Renal pelvis (tissue), 4 donors: ENCODE results near the gene SOST. TPM values are rescaled to one million over a fixed set of nuclear protein-coding genes. Genes with fewer than 3 reads are reported as not detected.

Source experiments
- DNase-seq: peaks from one replicate; pipeline ENCODE4 v3.0.0-alpha.2; 2013
- polyA plus RNA-seq, 3 donors: library from polyadenylated mRNA; unstranded; fragments of 120-200 nt; gene quantifications; one replicate each; pipeline ENCODE4 v1.2.1, GENCODE V29; 2013; ENCODE audit not compliant: insufficient read length in 3 of 3

The SOST gene
- polyA plus RNA-seq, 3 donors = 51.8 to 59.3 (median 58.2) TPM

DNA sequence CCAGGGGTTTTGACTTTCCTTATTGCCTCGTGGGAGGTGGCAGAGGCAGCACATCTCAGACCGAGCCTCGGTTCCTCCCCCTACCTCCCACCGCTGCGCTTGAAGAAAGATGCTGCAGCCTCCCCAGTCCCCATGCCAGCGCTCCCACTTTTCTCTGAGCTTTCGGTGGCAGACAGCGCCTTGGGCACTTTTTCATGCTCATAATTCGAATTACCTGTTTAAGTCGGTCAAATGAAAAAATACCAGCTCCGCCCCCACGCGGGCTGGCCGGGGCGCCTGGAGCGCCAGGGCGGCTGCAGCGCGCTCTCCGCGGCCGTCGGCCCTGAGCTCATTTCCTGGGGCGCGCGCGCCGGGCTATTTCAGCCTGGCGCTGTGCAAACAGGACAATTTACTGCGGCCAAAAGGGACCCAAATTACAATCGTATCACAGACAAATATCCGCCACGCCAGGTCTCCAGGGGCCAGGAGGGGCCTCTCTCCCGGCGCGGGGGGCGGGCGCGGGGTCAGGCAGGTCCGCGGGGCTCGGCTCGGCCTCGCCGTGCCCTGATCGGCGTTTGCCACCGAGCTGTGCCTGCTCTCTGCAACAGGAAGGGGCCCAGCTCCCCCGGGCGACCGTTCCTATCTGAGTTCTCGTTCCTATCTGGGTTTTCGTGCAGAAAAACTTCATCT lies 45.0 kb downstream of the SOST start:
- DNase-seq = peak; percentile 47

DNA sequence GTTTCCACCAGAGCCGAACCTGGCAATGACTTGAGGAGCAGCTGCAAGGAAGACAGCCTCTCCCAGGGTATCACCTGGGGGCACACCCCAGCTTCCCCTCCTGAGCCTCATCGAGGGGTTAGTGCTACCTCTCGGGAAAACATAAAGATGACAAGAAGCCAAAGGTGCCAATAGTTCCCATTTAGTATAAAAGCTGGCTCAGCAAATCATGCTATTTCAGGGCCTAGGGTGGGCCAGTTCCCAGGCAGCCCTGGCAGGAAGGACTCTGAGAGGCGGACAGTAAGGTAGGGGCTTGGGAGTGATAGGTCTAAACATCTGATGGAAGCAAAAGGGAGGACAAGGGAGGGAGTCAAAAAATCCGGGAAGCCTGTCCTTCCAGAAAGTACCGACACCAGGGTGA lies 46.2 kb downstream of the SOST start:
- no peak for DNase-seq

DNA sequence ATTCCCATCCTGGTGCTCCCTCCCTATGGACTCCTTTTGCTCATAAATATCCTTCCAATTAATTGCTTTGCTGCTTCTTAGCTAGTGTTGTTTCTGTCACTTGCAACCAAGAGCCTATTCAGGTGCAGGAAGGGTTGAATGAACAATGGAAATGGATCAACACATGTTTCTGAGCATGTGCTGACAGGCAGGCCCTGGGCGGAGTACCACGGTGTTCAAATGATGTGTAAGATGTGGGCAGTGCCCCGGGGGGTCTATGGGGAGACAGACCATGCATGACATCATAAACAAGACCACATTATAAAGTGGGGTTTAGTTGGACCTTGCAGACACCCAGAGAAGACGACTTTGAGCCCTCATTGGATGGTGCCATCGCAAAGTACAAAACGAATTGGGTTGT lies 48.5 kb downstream of the SOST start:
- DNase-seq = no peak

DNA sequence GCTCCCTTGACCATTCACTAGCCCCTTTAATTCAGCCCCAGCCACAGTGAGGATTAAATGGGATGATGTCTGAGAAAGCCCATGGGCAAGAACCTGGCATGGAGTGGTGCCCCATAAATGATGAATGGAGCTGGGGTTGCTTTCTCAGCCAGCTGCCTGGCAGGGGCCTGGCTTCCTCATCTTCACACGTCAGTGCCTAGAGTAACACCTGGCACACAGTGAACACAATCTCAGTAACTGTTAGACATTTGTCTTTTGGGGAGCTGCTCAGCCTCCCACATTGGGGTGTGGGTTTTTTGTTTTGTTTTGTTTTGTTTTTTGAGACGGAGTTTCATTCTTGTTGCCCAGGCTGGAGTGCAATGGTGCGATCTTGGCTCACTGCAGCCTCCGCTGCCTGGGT lies 49.4 kb downstream of the SOST start:
- no peak for DNase-seq

DNA sequence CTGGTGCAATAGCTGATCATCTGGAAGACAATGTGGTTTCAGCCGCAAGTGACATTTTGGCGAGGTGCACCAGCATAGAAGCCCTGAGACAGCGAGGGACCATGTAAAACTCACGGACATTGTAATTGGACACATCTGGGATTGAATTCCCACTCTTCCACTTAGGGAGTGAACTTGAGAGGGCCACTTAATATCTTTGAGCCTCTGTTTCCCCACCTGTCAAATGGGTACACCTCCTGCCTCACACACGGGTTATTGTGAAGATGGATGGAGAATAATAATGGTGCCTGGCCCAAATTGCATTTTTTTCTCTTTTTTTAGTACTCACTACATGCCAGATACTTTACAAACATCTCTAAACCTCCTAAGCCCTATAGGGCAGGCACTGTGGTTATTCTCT lies 51.4 kb downstream of the SOST start:
- no peak for DNase-seq

DNA sequence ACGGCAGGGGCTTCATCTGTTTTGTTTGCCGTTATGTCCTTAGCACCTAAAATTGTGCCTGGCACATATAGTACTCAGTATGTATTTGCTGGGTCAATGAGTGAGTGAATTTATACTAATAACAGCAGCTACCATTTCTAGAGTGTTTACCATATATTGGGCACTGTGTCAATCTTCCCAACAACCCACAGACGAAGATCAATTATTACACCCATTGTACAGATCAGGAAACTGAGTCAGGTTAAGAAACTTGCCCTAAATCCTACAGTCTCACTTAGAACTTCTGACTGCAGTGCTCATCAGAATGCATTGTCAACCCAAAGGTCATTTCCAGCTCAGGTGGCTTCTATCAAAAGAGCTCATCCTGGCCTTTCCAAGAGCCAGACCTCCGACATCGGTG lies 52.4 kb downstream of the SOST start:
- DNase-seq = no peak

Other genes with a start within 250 kb of the SOST start
- gene ETV4, start 212.5 kb downstream of the SOST start, polyA plus RNA-seq = 10 to 100 TPM; 39.7 to 49.8 (median 43.7) TPM
- 10 to 100 TPM in 2 of 3 donors, 1 to 10 TPM in 1; 5.8 to 16.1 (median 15.8) TPM for gene MEOX1, start 96.9 kb downstream of the SOST start, polyA plus RNA-seq
- gene DUSP3, start 20.2 kb upstream of the SOST start, polyA plus RNA-seq = 10 to 100 TPM; 58.0 to 59.0 (median 58.2) TPM
- gene CFAP97D1, start 21.6 kb upstream of the SOST start, polyA plus RNA-seq = under 1 TPM; 0.06 to 0.15 (median 0.10) TPM
- 10 to 100 TPM in 2 of 3 donors, 1 to 10 TPM in 1; 7.4 to 13.1 (median 12.6) TPM for gene MPP3, start 74.4 kb upstream of the SOST start, polyA plus RNA-seq
- 1 to 10 TPM in 2 of 3 donors, under 1 TPM in 1; 0.83 to 1.6 (median 1.2) TPM for gene CD300LG, start 88.4 kb upstream of the SOST start, polyA plus RNA-seq
- gene MPP2, start 148.7 kb upstream of the SOST start, polyA plus RNA-seq = 1 to 10 TPM; 7.4 to 8.0 (median 7.9) TPM
- under 1 TPM; 0.19 to 0.78 (median 0.52) TPM for gene PPY, start 183.7 kb upstream of the SOST start, polyA plus RNA-seq
- under 1 TPM; 0.19 to 0.45 (median 0.30) TPM for gene PYY, start 195.1 kb upstream of the SOST start, polyA plus RNA-seq
- 1 to 10 TPM; 3.4 to 3.8 (median 3.6) TPM for gene NAGS, start 245.8 kb upstream of the SOST start, polyA plus RNA-seq